A549 (cell line): ENCODE measurements around the gene SERPINB2. TPM values are rescaled to one million over a fixed set of nuclear protein-coding genes. Genes with fewer than 3 reads are reported as not detected.

ENCODE experiments used
- ATAC-seq, 2 experiments: fragments of 200-7000 bp in 1 of 2; fragments of >200 bp in 1 of 2; cut with Nextera tagmentation in 1 of 2; cut with Tn5 transposase in 1 of 2; 3 replicates each; pipeline versions ENCODE4 v1.8.0 to v1.9.1; 2018 to 2020; ENCODE audit warnings: mild to moderate bottlenecking in 1 of 2, moderate library complexity in 1 of 2
- CTCF ChIA-PET: fragments of 300-600 bp; sonication (Branson Sonifier 250); formaldehyde crosslinking; extraction: SDS; loops from one replicate; lab custom pipeline; 2021; ENCODE audit warnings: antibody characterized with exemption, inconsistent platforms; lab: Yijun Ruan, JAX
- POLR2A ChIA-PET: fragments of 350-600 bp; formaldehyde crosslinking; extraction: SDS; loops from one replicate; lab custom pipeline; 2021; ENCODE audit warnings: antibody characterized with exemption, inconsistent platforms; lab: Yijun Ruan, JAX
- DNase-seq, 2 experiments: peaks; one replicate each; pipeline versions ENCODE4 v3.0.0 to v3.0.0-alpha.2; 2011 to 2016; ENCODE audit warnings: low read depth in 1 of 2, low spot score in 1 of 2
- FAIRE-seq: peaks from 2 replicates; lab custom pipeline; 2011; peaks lifted over from hg19 to GRCh38; lab: Jason Lieb, UNC
- H3K27ac ChIP-seq, 2 experiments: fragments of >200 bp; sonication (Bioruptor Twin); formaldehyde crosslinking; 3 replicates each; pipeline ENCODE4 v1.5.1; 2016 to 2017
- H3K4me1 ChIP-seq: fragments of >200 bp; sonication (Bioruptor Twin); formaldehyde crosslinking; 3 replicates; pipeline ENCODE4 v1.6.1; 2016
- H3K4me2 ChIP-seq: fragments of >200 bp; sonication (Bioruptor Twin); formaldehyde crosslinking; 3 replicates; pipeline ENCODE4 v1.6.1; 2016
- H3K4me3 ChIP-seq: fragments of >200 bp; sonication (Bioruptor Twin); formaldehyde crosslinking; 3 replicates; pipeline ENCODE4 v1.5.1; 2016
- H3K9me3 ChIP-seq: fragments of >200 bp; sonication (Bioruptor Twin); formaldehyde crosslinking; 3 replicates; pipeline ENCODE4 v1.6.1; 2016
- BHLHE40 ChIP-seq: IDR thresholded peaks from 2 replicates; pipeline ENCODE4 v1.6.1; 2012; ENCODE audit warnings: low read depth, low read length, inconsistent platforms
- CBX8 ChIP-seq: fragments of 200-600 bp; sonication (generic); IDR thresholded peaks from 2 replicates; pipeline ENCODE4 v1.6.1; 2016
- CHD4 ChIP-seq: fragments of 200-600 bp; sonication (generic); IDR thresholded peaks from 2 replicates; pipeline ENCODE4 v1.6.1; 2016; ENCODE audit warnings: antibody characterized with exemption, mild to moderate bottlenecking, borderline replicate concordance
- JUNB ChIP-seq: fragments of >200 bp; sonication (Bioruptor Twin); formaldehyde crosslinking; IDR thresholded peaks from 2 replicates; pipeline ENCODE4 v1.6.1; 2016
- KDM5A ChIP-seq: fragments of 200-600 bp; sonication (generic); IDR thresholded peaks from 2 replicates; pipeline ENCODE4 v1.6.1; 2016; ENCODE audit warnings: antibody characterized with exemption, mild to moderate bottlenecking
- NFE2L2 ChIP-seq: fragments of 150-350 bp; conservative IDR thresholded peaks from 2 replicates; pipeline ENCODE4 v1.6.1; 2014; ENCODE audit warnings: low read length
- WGBS: methylation state at CpG from one replicate; pipeline ENCODE4 v1.1.6; 2017; ENCODE audit errors: missing lambda C conversion rate; 5-methylcytosine and 5-hydroxymethylcytosine counted together
- polyA plus RNA-seq, 4 experiments: library from polyadenylated mRNA; depleted of rRNA in 3 of 4; stranded (reverse); fragments of >200 nt; fragmentation: RNase III in 1 of 4; extraction: RNeasy Plus Mini Kit Qiagen cat#74134 plus additional on column Dnase treatment in 1 of 4; gene quantifications; 2 replicates in 3 of 4; 3 replicates in 1 of 4; pipeline ENCODE4 v1.2.3, GENCODE V29; 2011 to 2017
- TF ChIP-seq, protein P1 (sequence below): IDR thresholded peaks from 2 replicates; pipeline ENCODE4 v1.6.1; 2012; ENCODE audit warnings: low read depth, borderline replicate concordance
- TF ChIP-seq, protein P2 (sequence below): fragments of 250-450 bp; sonication (Bioruptor Pico); IDR thresholded peaks from 2 replicates; pipeline ENCODE4 v1.5.0; 2020; ENCODE audit warnings: low read depth, mild to moderate bottlenecking, moderate library complexity
- TF ChIP-seq, protein P3 (sequence below): fragments of 450-650 bp; IDR thresholded peaks from 2 replicates; pipeline ENCODE4 v1.6.1; 2014; ENCODE audit warnings: antibody characterized with exemption
- TF ChIP-seq, protein P4 (sequence below): fragments of >200 bp; sonication (Bioruptor Twin); formaldehyde crosslinking; IDR thresholded peaks from 3 replicates; pipeline ENCODE4 v1.5.1; 2016

Gene SERPINB2
- polyA plus RNA-seq, 2 of the 4 experiments (the other 2 are of a cell fraction): not detected

DNA sequence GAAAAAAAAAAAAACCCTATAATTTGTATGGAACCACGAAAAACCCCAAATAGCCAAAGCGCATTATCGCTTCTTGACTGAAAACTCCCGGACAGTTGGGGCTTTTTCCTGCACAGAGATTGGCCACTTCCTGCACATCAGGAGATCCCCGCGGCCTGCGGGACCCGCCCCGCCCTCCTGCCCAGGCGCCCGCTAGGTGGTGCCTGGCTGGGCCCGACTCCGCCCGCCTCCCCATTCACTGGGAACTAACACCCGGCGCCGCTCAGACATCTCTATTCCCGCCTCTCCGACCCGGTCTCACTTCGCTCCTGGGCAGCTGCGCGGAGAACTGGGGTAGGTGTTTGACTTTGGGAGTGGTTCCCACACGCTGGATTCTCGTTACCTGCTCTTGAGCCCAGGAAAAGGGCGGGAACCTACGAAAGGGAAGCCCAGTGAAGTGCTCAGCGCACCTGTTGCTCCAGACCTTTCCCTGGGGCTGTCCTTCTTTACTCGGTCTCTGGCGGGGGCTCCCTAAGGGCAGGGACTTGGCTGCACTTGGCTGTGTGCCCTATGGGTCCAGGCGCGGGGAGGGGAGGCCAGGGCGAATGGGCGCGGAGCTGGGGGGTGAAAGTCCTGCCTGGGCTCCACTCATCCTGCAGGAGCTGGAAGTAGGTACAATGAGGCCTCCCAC, 61.7 kb downstream of the SERPINB2 start, which contains the start of gene HMSD:
TSS of gene HMSD (plus strand) at position 234 of the 670 bp plus-strand sequence. CDS start 4,155 bp downstream, outside the sequence.
- peak within 1 kb of the TSS; percentile 70 for H3K4me2 ChIP-seq
- 32% methylated on average over 13 of the region's 35 CpGs for WGBS
- peak; percentile 40 to 53 for DNase-seq

DNA sequence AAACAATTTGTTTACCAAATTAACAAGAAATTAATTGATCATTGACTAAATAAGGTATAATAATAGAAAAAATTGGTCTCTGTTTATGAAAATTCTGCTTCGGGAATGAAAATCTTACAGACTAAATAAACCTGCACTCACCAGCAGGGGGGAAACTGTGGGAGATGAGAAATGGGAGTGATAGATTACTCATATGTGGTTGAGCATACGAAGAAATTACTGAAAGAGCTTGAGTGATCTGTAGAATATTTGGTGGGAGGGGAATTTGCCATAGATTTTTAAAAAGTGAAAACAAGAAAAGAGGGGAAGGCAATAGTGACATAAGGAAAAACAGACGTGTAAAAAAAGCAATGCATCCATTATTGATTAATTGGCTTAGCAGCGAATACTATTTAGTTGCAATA, 63.8 kb downstream of the SERPINB2 start:
- TF ChIP-seq JUNB (no peak), KDM5A (no peak), BHLHE40 (no peak), CHD4 (no peak)
- TF ChIP-seq, protein P1, sequence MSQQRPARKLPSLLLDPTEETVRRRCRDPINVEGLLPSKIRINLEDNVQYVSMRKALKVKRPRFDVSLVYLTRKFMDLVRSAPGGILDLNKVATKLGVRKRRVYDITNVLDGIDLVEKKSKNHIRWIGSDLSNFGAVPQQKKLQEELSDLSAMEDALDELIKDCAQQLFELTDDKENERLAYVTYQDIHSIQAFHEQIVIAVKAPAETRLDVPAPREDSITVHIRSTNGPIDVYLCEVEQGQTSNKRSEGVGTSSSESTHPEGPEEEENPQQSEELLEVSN: no peak
- TF ChIP-seq, protein P2, sequence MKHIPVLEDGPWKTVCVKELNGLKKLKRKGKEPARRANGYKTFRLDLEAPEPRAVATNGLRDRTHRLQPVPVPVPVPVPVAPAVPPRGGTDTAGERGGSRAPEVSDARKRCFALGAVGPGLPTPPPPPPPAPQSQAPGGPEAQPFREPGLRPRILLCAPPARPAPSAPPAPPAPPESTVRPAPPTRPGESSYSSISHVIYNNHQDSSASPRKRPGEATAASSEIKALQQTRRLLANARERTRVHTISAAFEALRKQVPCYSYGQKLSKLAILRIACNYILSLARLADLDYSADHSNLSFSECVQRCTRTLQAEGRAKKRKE (CRISPR knock-in tag): no peak
- TF ChIP-seq, protein P3, sequence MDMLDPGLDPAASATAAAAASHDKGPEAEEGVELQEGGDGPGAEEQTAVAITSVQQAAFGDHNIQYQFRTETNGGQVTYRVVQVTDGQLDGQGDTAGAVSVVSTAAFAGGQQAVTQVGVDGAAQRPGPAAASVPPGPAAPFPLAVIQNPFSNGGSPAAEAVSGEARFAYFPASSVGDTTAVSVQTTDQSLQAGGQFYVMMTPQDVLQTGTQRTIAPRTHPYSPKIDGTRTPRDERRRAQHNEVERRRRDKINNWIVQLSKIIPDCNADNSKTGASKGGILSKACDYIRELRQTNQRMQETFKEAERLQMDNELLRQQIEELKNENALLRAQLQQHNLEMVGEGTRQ: no peak
- DNase-seq (no peak), FAIRE-seq (no peak)

More for the DNA sequence above, 61.7 kb downstream of the SERPINB2 start, which contains the start of gene HMSD:
- no peaks in the 10 kb centered on the region for H3K4me1 ChIP-seq
- FAIRE-seq: no peak
- no peaks in the 10 kb centered on the region for H3K9me3 ChIP-seq
- peak within 1 kb of the TSS in 1 of 2 experiments; percentile 52; a peak in 1 of 6 replicates for H3K27ac ChIP-seq
- TF ChIP-seq CHD4 (no peak), CBX8 (no peak), NFE2L2 (no peak)
- TF ChIP-seq, protein P4, sequence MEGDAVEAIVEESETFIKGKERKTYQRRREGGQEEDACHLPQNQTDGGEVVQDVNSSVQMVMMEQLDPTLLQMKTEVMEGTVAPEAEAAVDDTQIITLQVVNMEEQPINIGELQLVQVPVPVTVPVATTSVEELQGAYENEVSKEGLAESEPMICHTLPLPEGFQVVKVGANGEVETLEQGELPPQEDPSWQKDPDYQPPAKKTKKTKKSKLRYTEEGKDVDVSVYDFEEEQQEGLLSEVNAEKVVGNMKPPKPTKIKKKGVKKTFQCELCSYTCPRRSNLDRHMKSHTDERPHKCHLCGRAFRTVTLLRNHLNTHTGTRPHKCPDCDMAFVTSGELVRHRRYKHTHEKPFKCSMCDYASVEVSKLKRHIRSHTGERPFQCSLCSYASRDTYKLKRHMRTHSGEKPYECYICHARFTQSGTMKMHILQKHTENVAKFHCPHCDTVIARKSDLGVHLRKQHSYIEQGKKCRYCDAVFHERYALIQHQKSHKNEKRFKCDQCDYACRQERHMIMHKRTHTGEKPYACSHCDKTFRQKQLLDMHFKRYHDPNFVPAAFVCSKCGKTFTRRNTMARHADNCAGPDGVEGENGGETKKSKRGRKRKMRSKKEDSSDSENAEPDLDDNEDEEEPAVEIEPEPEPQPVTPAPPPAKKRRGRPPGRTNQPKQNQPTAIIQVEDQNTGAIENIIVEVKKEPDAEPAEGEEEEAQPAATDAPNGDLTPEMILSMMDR: peak; percentile 15; the same call in 1 of the 3 replicates
- TF ChIP-seq, protein P1: peak; percentile 52; the same call in 1 of the 2 replicates
- ATAC-seq: peak; percentile 100
- ChIA-PET POLR2A (no interaction called here), CTCF (no interaction called here)
- peak within 1 kb of the TSS; percentile 37 for H3K4me3 ChIP-seq

More for the DNA sequence above, 63.8 kb downstream of the SERPINB2 start:
- H3K4me2 ChIP-seq: no peak overlapping the region
- no peaks in the 10 kb centered on the region for H3K9me3 ChIP-seq
- CTCF ChIA-PET: interaction anchor here (1.3 kb wide), 1 partner anchor 11 kb away, joined by 3 read pairs; no protein-coding TSS in a partner anchor
- POLR2A ChIA-PET: no interaction called here
- no peak overlapping the region for H3K4me3 ChIP-seq
- no peak overlapping the region for H3K27ac ChIP-seq
- ATAC-seq: no peak
- H3K4me1 ChIP-seq: no peaks in the 10 kb centered on the region
- WGBS: 49% methylated on average over 4 of the region's 4 CpGs

Other genes starting within 250 kb of the SERPINB2 start
- 0.16 and 0.34 TPM in 2 replicates for gene SERPINB4, start 243.4 kb upstream of the SERPINB2 start, polyA plus RNA-seq (2011; rRNA removed)
- gene SERPINB4, start 243.4 kb upstream of the SERPINB2 start, polyA plus RNA-seq (2017; fragmentation: RNase III; extraction: RNeasy Plus Mini Kit Qiagen cat#74134 plus additional on column Dnase treatment): 0.15 TPM in 1 of 3 replicates, not detected in the others
- 0.19 and 0.25 TPM in 2 replicates for gene SERPINB3, start 225.8 kb upstream of the SERPINB2 start, polyA plus RNA-seq (2011; rRNA removed)
- gene SERPINB3, start 225.8 kb upstream of the SERPINB2 start, polyA plus RNA-seq (2017; fragmentation: RNase III; extraction: RNeasy Plus Mini Kit Qiagen cat#74134 plus additional on column Dnase treatment): not detected in 3 replicates
- gene SERPINB11, start 184.7 kb upstream of the SERPINB2 start, polyA plus RNA-seq (2011; rRNA removed): 0.22 and 0.37 TPM in 2 replicates
- gene SERPINB11, start 184.7 kb upstream of the SERPINB2 start, polyA plus RNA-seq (2017; fragmentation: RNase III; extraction: RNeasy Plus Mini Kit Qiagen cat#74134 plus additional on column Dnase treatment): not detected in 3 replicates
- gene SERPINB7, start 112.3 kb upstream of the SERPINB2 start, polyA plus RNA-seq (2011; rRNA removed): 2.9 and 3.6 TPM in 2 replicates
- 0.84 to 1.1 TPM (median 0.88 TPM) in 3 replicates for gene SERPINB7, start 112.3 kb upstream of the SERPINB2 start, polyA plus RNA-seq (2017; fragmentation: RNase III; extraction: RNeasy Plus Mini Kit Qiagen cat#74134 plus additional on column Dnase treatment)
- not detected in 2 replicates for gene SERPINB10, start 20.3 kb downstream of the SERPINB2 start, polyA plus RNA-seq (2011; rRNA removed)
- not detected in 3 replicates for gene SERPINB10, start 20.3 kb downstream of the SERPINB2 start, polyA plus RNA-seq (2017; fragmentation: RNase III; extraction: RNeasy Plus Mini Kit Qiagen cat#74134 plus additional on column Dnase treatment)
- 0.13 and 0.30 TPM in 2 replicates for gene HMSD, start 61.6 kb downstream of the SERPINB2 start, polyA plus RNA-seq (2011; rRNA removed)
- 0.12 to 0.23 TPM in 2 of 3 replicates, not detected in the other for gene HMSD, start 61.6 kb downstream of the SERPINB2 start, polyA plus RNA-seq (2017; fragmentation: RNase III; extraction: RNeasy Plus Mini Kit Qiagen cat#74134 plus additional on column Dnase treatment)
- 8.6 and 11.7 TPM in 2 replicates for gene SERPINB8, start 82.4 kb downstream of the SERPINB2 start, polyA plus RNA-seq (2011; rRNA removed)
- gene SERPINB8, start 82.4 kb downstream of the SERPINB2 start, polyA plus RNA-seq (2017; fragmentation: RNase III; extraction: RNeasy Plus Mini Kit Qiagen cat#74134 plus additional on column Dnase treatment): 3.4 to 3.5 TPM (median 3.5 TPM) in 3 replicates